Hepatic stellate cell (primary cell): ENCODE results near the gene HIPK1.

Source experiments
- DNase-seq: peaks from one replicate; pipeline ENCODE4 v3.0.0; 2011; ENCODE audit warnings: low spot score

Gene HIPK1

GRCh38 chr1:113913887-113914664, 15.0 kb upstream of the HIPK1 start:
- DNase-seq, result no peak

- no peak for DNase-seq
Observed at GRCh38 chr1:113916974-113917373, 12.2 kb upstream of the HIPK1 start.

GRCh38 chr1:113917400-113918082, 11.6 kb upstream of the HIPK1 start:
- no peak for DNase-seq

GRCh38 chr1:113918243-113918642, 10.9 kb upstream of the HIPK1 start:
- DNase-seq, result no peak

- no peak for DNase-seq
Observed at GRCh38 chr1:113922957-113923356, 6.2 kb upstream of the HIPK1 start.

- DNase-seq, result no peak
Observed at GRCh38 chr1:113924473-113924872, 4.7 kb upstream of the HIPK1 start.

- DNase-seq, result peak; percentile 25
Observed at GRCh38 chr1:113928187-113928930, 765 bp upstream of the HIPK1 start.

GRCh38 chr1:113929750-113930498, 800 bp downstream of the HIPK1 start:
- DNase-seq, result peak; percentile 30

GRCh38 chr1:113930499-113931161, 1.5 kb downstream of the HIPK1 start:
- peak; percentile 50 for DNase-seq

GRCh38 chr1:113931451-113931851, 2.3 kb downstream of the HIPK1 start:
- DNase-seq, result no peak

- DNase-seq, result no peak
Observed at GRCh38 chr1:113934006-113934405, 4.9 kb downstream of the HIPK1 start.

GRCh38 chr1:113934511-113935055, 5.5 kb downstream of the HIPK1 start:
- no peak for DNase-seq

- DNase-seq, result no peak
Observed at GRCh38 chr1:113935176-113935575, 6.1 kb downstream of the HIPK1 start.

- DNase-seq, result no peak
Observed at GRCh38 chr1:113935970-113936369, 6.8 kb downstream of the HIPK1 start.

GRCh38 chr1:113937146-113937545, 8.0 kb downstream of the HIPK1 start:
- DNase-seq, result no peak

- DNase-seq, result no peak
Observed at GRCh38 chr1:113938192-113938591, 9.1 kb downstream of the HIPK1 start.

- no peak for DNase-seq
Observed at GRCh38 chr1:113940365-113941244, 11.5 kb downstream of the HIPK1 start.

- DNase-seq, result no peak
Observed at GRCh38 chr1:113941245-113941559, 12.1 kb downstream of the HIPK1 start.

- no peak for DNase-seq
Observed at GRCh38 chr1:113942527-113942926, 13.4 kb downstream of the HIPK1 start.

- no peak for DNase-seq
Observed at GRCh38 chr1:113943028-113943811, 14.1 kb downstream of the HIPK1 start.
